Kidney (tissue), 14 donors: Measurements from ENCODE around the gene CER1. TPM values are rescaled to one million over a fixed set of nuclear protein-coding genes. Genes with fewer than 3 reads are reported as not detected.

Experiments
- DNase-seq, 5 donors: peaks; one replicate each; pipeline ENCODE4 v3.0.0-alpha.2; 2013 to 2020
- FAIRE-seq: peaks from 2 replicates; lab custom pipeline; 2012; peaks lifted over from hg19 to GRCh38; lab: Jason Lieb, UNC
- H3K27ac ChIP-seq, 2 donors: one replicate each; pipeline ENCODE4 v1.7.0; 2013; ENCODE audit warnings: low read depth in 2 of 2, low read length in 2 of 2, inconsistent platforms in 1 of 2
- H3K27me3 ChIP-seq: one replicate; pipeline ENCODE4 v1.7.1; 2013; ENCODE audit warnings: low read length, inconsistent platforms; ENCODE audit not compliant: control insufficient read depth, insufficient read depth
- H3K36me3 ChIP-seq, 3 donors: one replicate each; pipeline versions ENCODE4 v1.7.0 to v1.7.1; 2013; ENCODE audit warnings: low read length in 3 of 3, control low read depth in 1 of 3, inconsistent platforms in 1 of 3; ENCODE audit not compliant: insufficient read depth in 3 of 3, control insufficient read depth in 2 of 3
- H3K4me1 ChIP-seq, 3 donors: one replicate each; pipeline versions ENCODE4 v1.7.0 to v1.7.1; 2013; ENCODE audit warnings: low read length in 3 of 3, inconsistent platforms in 1 of 3, low read depth in 1 of 3; ENCODE audit not compliant: control insufficient read depth in 2 of 3, insufficient read depth in 2 of 3
- H3K4me3 ChIP-seq, 3 donors: one replicate each; pipeline versions ENCODE4 v1.7.0 to v1.8.1; 2013; ENCODE audit warnings: low read length in 3 of 3, control low read depth in 1 of 3, inconsistent platforms in 1 of 3
- H3K9ac ChIP-seq, 3 donors: one replicate each; pipeline versions ENCODE4 v1.7.0 to v1.7.1; 2013; ENCODE audit warnings: low read length in 3 of 3, control low read depth in 1 of 3, inconsistent platforms in 1 of 3
- H3K9me3 ChIP-seq, 3 donors: one replicate each; pipeline versions ENCODE4 v1.7.0 to v1.7.1; 2013; ENCODE audit warnings: low read length in 3 of 3, control low read depth in 1 of 3, inconsistent platforms in 1 of 3; ENCODE audit not compliant: control insufficient read depth in 2 of 3, insufficient read depth in 1 of 3
- CTCF ChIP-seq: IDR thresholded peaks from 3 replicates; pipeline ENCODE4 v1.5.1; 2012; ENCODE audit warnings: mild to moderate bottlenecking, moderate library complexity, borderline replicate concordance; ENCODE audit not compliant: insufficient read depth; ENCODE audit errors: extremely low read depth
- intact Hi-C: fragments of 100-400 bp; cut with DNase I; formaldehyde crosslinking; loops from one replicate; pipeline ENCODE4 v1.11.1; 2022
- polyA plus RNA-seq: library from polyadenylated mRNA; stranded (reverse); fragments of 350-450 nt; fragmentation: Illumina TruSeq; extraction: RNeasy Lipid Tissue Mini Kit (QIAGEN cat#74804); gene quantifications from one replicate; pipeline ENCODE4 v1.2.3, GENCODE V29; 2014; ENCODE audit warnings: low read depth, low replicate concordance; ENCODE audit not compliant: insufficient read depth
- total RNA-seq: library from RNA; stranded (reverse); fragmentation: NEBNext Ultra II Directional; extraction: Animal tissue kit (Norgen Biotek cat#: 25700); gene quantifications from one replicate; pipeline ENCODE4 v1.2.1, GENCODE V29; 2021
- donor health status: control.
- donor health status: control.
- donor health status: control.
- donor health status: control.
- donor health status: control.
- donor health status: DM: yes; HTN: yes; CAD: no.
- donor health status: Normal renal cell carcinoma (clear cell type).

CER1 gene
- total and polyA plus RNA-seq, 2 donors from 2014 or later = 0.45 TPM; not detected in 1

- TF ChIP-seq CTCF = no peak
- intact Hi-C loops = no loop called here
- Histone ChIP-seq H3K9ac (no peak overlapping the region), H3K27me3 (no peaks in the 10 kb centered on the region), H3K4me1 (no peaks in the 10 kb centered on the region), H3K27ac (no peak overlapping the region), H3K4me3 (no peak overlapping the region), H3K36me3 (peaks cover 12 to 31% (median 13%) of the 10 kb centered on the region in 3 donors), H3K9me3 (no peaks in the 10 kb centered on the region)
- FAIRE-seq = no peak
- no peak for DNase-seq
Observed at GRCh38 chr9:14746626-14747025, 24.1 kb upstream of the CER1 start.

GRCh38 chr9:14744768-14745167 lies 22.2 kb upstream of the CER1 start:
- DNase-seq (no peak), FAIRE-seq (no peak)
- no peak overlapping the region for H3K27ac ChIP-seq
- H3K27me3 ChIP-seq = no peaks in the 10 kb centered on the region
- H3K4me3 ChIP-seq = no peak overlapping the region
- H3K9me3 ChIP-seq = no peaks in the 10 kb centered on the region
- H3K36me3 ChIP-seq = peaks cover 10 to 31% (median 11%) of the 10 kb centered on the region in 3 donors
- intact Hi-C loops = no loop called here
- TF ChIP-seq CTCF = no peak
- no peak overlapping the region for H3K9ac ChIP-seq
- H3K4me1 ChIP-seq = no peaks in the 10 kb centered on the region

DNA sequence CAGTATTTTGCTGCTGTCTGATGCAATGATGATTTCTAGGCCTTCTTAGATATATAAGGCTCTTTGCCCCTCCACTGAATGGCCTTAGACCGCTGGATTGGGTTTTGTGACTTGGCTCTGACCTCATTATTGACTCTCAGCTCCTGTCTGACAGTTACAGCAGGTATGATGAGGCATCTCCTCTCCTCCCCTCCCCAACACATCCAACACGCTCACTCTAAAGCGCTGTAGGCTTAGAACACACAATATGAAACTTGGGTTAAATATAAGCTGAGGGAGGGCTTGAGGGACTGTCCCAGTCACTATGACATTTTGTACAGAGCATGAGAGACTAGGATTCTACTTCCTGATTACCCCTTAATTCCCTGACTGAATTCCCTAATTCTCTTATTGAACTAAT lies 18.8 kb upstream of the CER1 start:
- H3K9me3 ChIP-seq = no peaks in the 10 kb centered on the region
- FAIRE-seq = no peak
- no peak for DNase-seq
- no peak overlapping the region for H3K27ac ChIP-seq
- H3K4me3 ChIP-seq = no peak overlapping the region
- no peak for TF ChIP-seq CTCF
- H3K4me1 ChIP-seq = no peaks in the 10 kb centered on the region
- no peaks in the 10 kb centered on the region for H3K27me3 ChIP-seq
- peaks cover 11 to 12% (median 12%) of the 10 kb centered on the region in 3 donors for H3K36me3 ChIP-seq
- intact Hi-C loops = no loop called here
- H3K9ac ChIP-seq = no peak overlapping the region

DNA sequence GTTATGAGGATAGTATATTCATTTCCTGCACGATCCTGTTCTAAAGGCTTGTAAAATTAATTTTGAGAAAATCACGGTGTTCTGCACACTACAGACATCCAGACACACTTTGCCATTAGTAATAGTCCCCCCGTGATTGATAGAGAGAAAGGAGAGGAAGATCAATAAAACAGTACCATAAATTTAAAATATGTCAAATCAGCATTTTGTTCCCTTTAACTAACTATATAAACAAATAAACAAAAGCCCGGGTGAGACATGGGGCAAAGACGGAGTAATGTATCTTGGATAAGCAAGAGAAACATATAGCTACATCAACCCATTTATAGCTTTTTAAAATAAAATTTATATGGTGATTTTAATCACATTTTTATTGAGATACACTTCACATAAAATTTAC lies 10.6 kb upstream of the CER1 start:
- TF ChIP-seq CTCF = no peak
- Histone ChIP-seq H3K9me3 (no peaks in the 10 kb centered on the region), H3K27me3 (no peaks in the 10 kb centered on the region), H3K4me1 (no peaks in the 10 kb centered on the region), H3K9ac (no peak overlapping the region), H3K4me3 (no peak overlapping the region), H3K36me3 (peaks cover 2 to 5% (median 3%) of the 10 kb centered on the region in 3 donors), H3K27ac (no peak overlapping the region)
- DNase-seq (no peak), FAIRE-seq (no peak)
- intact Hi-C loops = no loop called here
